Lung (tissue), 12 donors: ENCODE data around the gene CLSTN2. TPM values are rescaled to one million over a fixed set of nuclear protein-coding genes. Genes with fewer than 3 reads are reported as not detected.

ENCODE experiments used
- ATAC-seq: fragments of 200-7000 bp; cut with Tn5 transposase; one replicate; pipeline ENCODE4 v1.9.1; 2020; ENCODE audit warnings: moderate number of reproducible peaks; ENCODE audit not compliant: insufficient read depth, low FRiP score
- DNase-seq, 3 donors: peaks; one replicate each; pipeline ENCODE4 v3.0.0-alpha.2; 2013 to 2017
- H3K27ac ChIP-seq, 2 donors: one replicate each; pipeline ENCODE4 v1.5.1; 2013; ENCODE audit warnings: mild to moderate bottlenecking in 2 of 2, moderate library complexity in 2 of 2, control low read depth in 1 of 2, inconsistent platforms in 1 of 2, low read depth in 1 of 2, low read length in 1 of 2
- H3K27me3 ChIP-seq, 3 donors: one replicate each; pipeline ENCODE4 v1.5.1; 2013; ENCODE audit warnings: low read length in 2 of 3; ENCODE audit not compliant: control insufficient read depth in 3 of 3, insufficient read depth in 3 of 3
- H3K36me3 ChIP-seq, 4 donors: one replicate each; pipeline ENCODE4 v1.5.1; 2013; ENCODE audit warnings: low read length in 4 of 4, mild to moderate bottlenecking in 1 of 4, moderate library complexity in 1 of 4; ENCODE audit not compliant: control insufficient read depth in 4 of 4, insufficient read depth in 4 of 4
- H3K4me1 ChIP-seq, 5 donors: one replicate each; pipeline ENCODE4 v1.5.1; 2013; ENCODE audit warnings: low read length in 5 of 5, mild to moderate bottlenecking in 2 of 5, moderate library complexity in 1 of 5; ENCODE audit not compliant: control insufficient read depth in 5 of 5, insufficient read depth in 5 of 5
- H3K4me3 ChIP-seq: one replicate; pipeline ENCODE4 v1.5.1; 2013; ENCODE audit warnings: mild to moderate bottlenecking, control low read depth, moderate library complexity
- H3K9ac ChIP-seq, 2 donors: one replicate each; pipeline ENCODE4 v1.5.1; 2013; ENCODE audit warnings: low read length in 2 of 2, control low read depth in 1 of 2; ENCODE audit not compliant: insufficient read depth in 1 of 2
- H3K9me3 ChIP-seq, 4 donors: one replicate each; pipeline ENCODE4 v1.5.1; 2013; ENCODE audit warnings: low read length in 3 of 4, mild to moderate bottlenecking in 1 of 4, moderate library complexity in 1 of 4; ENCODE audit not compliant: control insufficient read depth in 4 of 4, insufficient read depth in 3 of 4
- WGBS, 2 donors: extraction: QIAGEN DNeasy Blood & Tissue Kit; methylation state at CpG; one replicate each; pipeline ENCODE4 v1.1.7; 2013; 5-methylcytosine and 5-hydroxymethylcytosine counted together
- polyA plus RNA-seq, 2 donors: library from polyadenylated mRNA; stranded (reverse); fragments of 200-250 nt; gene quantifications; one replicate each; pipeline ENCODE4 v1.2.1, GENCODE V29; 2013
- total RNA-seq, 2 donors: library from RNA; depleted of rRNA in 1 of 2; stranded (reverse); fragments of >200 nt in 1 of 2; gene quantifications; one replicate each; pipeline ENCODE4 v1.2.1, GENCODE V29; 2014 to 2021
- TF ChIP-seq, protein P1 (sequence below): IDR thresholded peaks from 2 replicates; pipeline ENCODE4 v1.5.1; 2012; ENCODE audit warnings: mild to moderate bottlenecking; ENCODE audit errors: control extremely low read depth, extremely low read depth
- donor health status: control.
- donor health status: control.
- donor health status: Bipolar disorder and iron deficiency.
- donor health status: healthy.
- donor health status: DM: yes; HTN: yes; CAD: no.

Gene CLSTN2
- total and polyA plus RNA-seq, 4 donors, result 0.07 to 2.4 (median 1.3) TPM

DNA sequence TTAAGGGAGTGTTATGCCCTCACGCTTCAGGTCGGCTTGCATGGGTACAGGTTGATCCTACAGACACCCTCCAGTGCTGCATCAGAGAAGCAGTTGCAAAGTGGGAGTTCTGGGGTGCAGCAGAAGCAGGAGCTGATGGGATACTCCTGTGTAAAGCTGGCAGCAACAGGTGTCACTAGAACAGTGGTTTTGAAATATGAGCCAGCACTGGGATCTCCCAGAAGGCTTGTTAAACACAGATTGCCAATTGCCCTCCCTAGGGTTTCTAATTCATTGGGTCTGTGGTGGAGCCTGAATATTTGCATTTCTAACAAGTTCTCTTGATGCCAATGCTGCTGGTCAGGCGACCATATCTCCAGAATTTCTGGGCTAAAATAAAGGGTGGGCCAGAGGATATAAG, 350.4 kb downstream of the CLSTN2 start:
- ATAC-seq, result no peak
- Histone ChIP-seq H3K9ac (no peak overlapping the region), H3K4me1 (no peaks in the 10 kb centered on the region), H3K27ac (no peak overlapping the region), H3K36me3 (no peaks in the 10 kb centered on the region), H3K9me3 (no peaks in the 10 kb centered on the region), H3K27me3 (peaks cover 0 to 2% (median 0%) of the 10 kb centered on the region in 3 donors), H3K4me3 (no peak overlapping the region)
- no peak for DNase-seq
- TF ChIP-seq, protein P1, sequence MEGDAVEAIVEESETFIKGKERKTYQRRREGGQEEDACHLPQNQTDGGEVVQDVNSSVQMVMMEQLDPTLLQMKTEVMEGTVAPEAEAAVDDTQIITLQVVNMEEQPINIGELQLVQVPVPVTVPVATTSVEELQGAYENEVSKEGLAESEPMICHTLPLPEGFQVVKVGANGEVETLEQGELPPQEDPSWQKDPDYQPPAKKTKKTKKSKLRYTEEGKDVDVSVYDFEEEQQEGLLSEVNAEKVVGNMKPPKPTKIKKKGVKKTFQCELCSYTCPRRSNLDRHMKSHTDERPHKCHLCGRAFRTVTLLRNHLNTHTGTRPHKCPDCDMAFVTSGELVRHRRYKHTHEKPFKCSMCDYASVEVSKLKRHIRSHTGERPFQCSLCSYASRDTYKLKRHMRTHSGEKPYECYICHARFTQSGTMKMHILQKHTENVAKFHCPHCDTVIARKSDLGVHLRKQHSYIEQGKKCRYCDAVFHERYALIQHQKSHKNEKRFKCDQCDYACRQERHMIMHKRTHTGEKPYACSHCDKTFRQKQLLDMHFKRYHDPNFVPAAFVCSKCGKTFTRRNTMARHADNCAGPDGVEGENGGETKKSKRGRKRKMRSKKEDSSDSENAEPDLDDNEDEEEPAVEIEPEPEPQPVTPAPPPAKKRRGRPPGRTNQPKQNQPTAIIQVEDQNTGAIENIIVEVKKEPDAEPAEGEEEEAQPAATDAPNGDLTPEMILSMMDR, result no peak
- WGBS, 2 donors, result 58 to 59% methylated on average over 3 of the region's 3 CpGs

DNA sequence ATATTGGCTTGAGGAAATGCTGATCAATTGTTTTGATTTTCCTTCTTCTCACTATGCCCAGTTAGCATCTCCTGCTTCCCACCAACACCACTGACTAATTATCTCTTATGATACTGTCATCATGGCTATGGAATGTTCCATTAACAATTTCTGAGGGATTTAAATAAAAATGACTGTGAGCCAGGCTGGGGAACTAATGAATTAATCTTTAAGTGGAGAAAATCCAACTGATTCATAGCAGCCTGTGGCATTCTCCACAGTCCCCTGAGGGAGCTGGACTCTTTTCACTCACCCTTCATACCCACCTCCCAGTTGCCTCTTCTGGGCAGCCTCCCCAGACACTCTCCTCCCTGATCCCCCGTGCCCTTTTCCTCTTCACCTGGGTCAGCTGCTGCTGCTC, 353.6 kb downstream of the CLSTN2 start:
- Histone ChIP-seq H3K27me3 (peaks cover 0 to 2% (median 0%) of the 10 kb centered on the region in 3 donors), H3K36me3 (no peaks in the 10 kb centered on the region), H3K9ac (no peak overlapping the region), H3K4me1 (peaks cover 0 to 6% (median 0%) of the 10 kb centered on the region in 5 donors), H3K4me3 (no peak overlapping the region), H3K27ac (no peak overlapping the region), H3K9me3 (no peaks in the 10 kb centered on the region)
- ATAC-seq, result no peak
- DNase-seq, result no peak
- TF ChIP-seq, protein P1, result no peak
- WGBS, 2 donors, result 48% methylated on average over 1 of the region's 1 CpG

DNA sequence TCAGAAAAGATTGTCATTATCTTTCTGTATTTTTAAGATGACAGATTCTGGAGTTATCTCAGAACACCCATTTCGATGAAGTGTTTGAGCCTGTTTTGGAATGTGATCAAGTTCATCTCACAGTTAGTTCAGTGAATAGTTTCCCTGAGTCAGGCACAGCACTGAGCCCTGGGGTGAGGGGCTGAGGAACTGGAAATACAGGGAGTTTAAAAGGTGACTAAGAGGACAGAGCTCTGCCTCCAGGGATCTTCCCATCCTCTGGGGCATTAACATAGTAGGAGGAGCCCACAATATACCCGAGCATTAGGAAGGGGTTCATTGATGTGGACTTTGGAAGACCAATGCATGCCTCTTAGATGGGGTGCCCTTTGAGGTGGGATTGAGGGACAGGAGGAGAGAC, 355.1 kb downstream of the CLSTN2 start:
- TF ChIP-seq, protein P1, result no peak
- no peaks in the 10 kb centered on the region for H3K9me3 ChIP-seq
- 50 to 74% methylated on average over 2 of the region's 2 CpGs for WGBS, 2 donors
- H3K27me3 ChIP-seq, result peaks cover 0 to 2% (median 0%) of the 10 kb centered on the region in 3 donors
- no peak for ATAC-seq
- H3K4me3 ChIP-seq, result no peak overlapping the region
- H3K9ac ChIP-seq, result no peak overlapping the region
- H3K4me1 ChIP-seq, result peaks cover 0 to 6% (median 0%) of the 10 kb centered on the region in 5 donors
- H3K36me3 ChIP-seq, result no peaks in the 10 kb centered on the region
- DNase-seq, result peak in 1 of 3 donors; percentile 18
- H3K27ac ChIP-seq, result no peak overlapping the region

DNA sequence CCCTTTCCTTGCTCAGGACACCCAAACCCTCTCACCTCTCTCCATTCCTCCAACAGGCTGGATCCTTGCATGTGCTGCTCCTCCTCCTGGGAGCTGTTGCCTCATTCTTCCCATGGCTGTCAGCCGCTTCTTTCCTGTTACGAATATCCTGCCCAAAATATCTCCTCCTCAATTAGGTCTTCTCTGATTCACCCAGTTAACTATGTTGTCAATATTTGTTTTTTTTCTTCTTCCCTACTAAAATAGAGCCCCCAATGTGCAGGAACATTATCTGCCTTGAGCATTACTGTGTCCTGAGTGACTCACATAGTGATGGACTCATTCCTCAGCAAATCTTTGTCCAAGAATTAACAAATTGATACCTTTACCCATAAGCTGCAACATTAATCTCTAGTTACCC, 357.2 kb downstream of the CLSTN2 start:
- Histone ChIP-seq H3K27ac (no peak overlapping the region), H3K4me3 (no peak overlapping the region), H3K9me3 (no peaks in the 10 kb centered on the region), H3K27me3 (no peaks in the 10 kb centered on the region), H3K36me3 (no peaks in the 10 kb centered on the region), H3K9ac (no peak overlapping the region), H3K4me1 (peaks cover 0 to 6% (median 0%) of the 10 kb centered on the region in 5 donors)
- no peak for DNase-seq
- 79 to 85% methylated on average over 2 of the region's 2 CpGs for WGBS, 2 donors
- TF ChIP-seq, protein P1, result no peak
- no peak for ATAC-seq
